ENCODE measurements around the gene TTC22.
A peak's percentile ranks its signal among the peaks of the same experiment; 100 is the strongest.
"Not testable (repeated sequence)": the region's sequence is repeated elsewhere in the genome, so short reads cannot be mapped to it uniquely, and the experiment has no call there.

TTC22 gene

GRCh38 chr1:54781023-54781723, 19.9 kb downstream of the TTC22 start:
- no peak for DNase-seq

DNA sequence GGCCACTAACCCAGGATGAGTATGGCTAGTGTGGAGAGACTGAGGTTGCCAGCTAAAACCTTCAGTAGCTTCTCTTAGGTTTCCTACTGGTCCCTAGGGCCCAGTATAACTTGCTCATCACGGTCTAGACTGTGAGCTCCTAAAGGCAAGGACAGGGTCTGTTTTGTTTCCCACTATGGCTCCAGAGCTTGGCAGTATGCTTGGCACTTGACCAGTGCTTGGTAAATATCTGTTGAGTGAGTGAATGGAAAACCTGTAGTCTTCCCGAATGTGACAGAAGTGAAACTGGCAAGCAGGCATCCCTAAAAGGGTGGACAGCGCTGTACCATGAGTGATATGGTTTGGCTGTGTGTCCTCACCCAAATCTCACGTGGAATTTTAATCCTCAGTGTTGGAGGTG, 23.7 kb downstream of the TTC22 start:
- DNase-seq, result no peak

- no peak for DNase-seq
Observed at GRCh38 chr1:54777011-54777410, 24.1 kb downstream of the TTC22 start.

DNA sequence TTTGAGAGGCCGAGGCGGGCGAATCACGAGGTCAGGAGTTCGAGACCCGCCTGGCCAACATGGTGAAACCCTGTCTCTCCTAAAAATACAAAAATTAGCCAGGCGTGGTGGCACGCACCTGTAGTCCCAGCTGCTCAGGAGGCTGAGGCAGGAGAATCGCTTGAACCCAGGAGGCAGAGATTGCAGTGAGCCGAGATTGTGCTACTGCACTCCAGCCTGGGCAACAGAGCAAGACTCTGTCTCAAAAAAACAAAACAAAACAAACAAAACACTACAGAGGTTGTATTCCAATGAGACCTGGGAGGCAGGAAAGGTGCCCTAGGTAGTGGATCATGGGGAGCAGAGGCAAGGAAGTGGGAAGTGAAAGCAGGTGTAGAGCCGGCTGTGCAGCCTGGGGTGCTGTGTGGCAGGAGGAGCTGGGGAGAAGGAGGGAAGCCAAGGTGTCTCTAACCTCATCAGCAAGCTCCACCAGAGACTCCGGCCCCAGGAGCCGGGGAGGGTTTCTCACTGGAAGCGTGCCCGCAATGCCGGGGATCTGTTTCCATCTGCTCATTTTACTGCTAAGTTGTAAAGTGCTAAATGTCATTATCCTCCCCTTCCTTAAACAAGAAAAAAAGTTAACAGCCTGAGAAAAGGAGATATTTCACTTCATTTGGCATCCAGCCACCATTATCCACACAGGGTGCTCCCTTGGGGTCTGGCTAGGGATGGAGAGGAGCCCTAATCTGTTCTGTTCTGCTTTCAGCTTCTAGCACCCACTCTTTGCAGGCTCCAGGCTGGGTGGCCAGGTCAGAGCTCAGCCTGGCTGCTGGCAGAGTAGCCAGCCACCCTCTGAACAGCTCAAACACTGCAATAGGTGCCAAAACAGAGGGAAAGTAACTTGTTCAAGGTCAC, 25.0 kb downstream of the TTC22 start:
- DNase-seq, result not testable (repeated sequence)

DNA sequence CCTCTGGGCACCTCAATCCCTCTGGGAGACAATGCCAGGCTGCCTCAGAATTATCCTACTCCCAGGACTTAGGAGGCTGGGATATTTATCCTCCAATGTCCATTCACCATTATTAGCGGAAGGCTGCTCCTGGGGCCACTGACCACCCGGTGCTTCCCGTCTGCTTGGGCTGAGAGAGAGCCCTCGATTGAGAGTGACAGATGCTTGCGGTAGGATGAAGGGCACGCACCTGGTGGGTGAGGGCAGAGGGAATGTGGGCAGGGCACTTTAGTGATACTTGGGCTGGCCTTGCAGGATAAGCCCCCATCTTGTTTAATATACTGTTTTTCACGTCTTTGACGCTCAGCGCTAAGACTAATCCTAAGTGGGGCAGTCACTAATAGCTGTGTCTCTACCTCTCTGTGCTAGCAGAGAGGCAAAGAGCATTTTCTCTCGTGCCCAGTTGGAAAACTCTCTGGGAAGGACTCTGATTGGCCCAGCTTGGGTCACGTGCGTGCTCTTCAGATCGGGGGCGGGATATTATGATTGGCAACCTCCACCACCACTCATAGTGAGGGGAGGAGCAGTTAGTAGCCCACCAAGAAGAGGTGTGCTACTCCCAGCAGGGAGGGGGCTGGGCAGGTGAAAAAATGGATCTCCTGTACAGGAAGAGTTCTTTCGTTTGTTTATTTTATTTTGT, 26.2 kb downstream of the TTC22 start:
- no peak for DNase-seq

GRCh38 chr1:54772951-54773350, 28.2 kb downstream of the TTC22 start:
- no peak for DNase-seq

DNA sequence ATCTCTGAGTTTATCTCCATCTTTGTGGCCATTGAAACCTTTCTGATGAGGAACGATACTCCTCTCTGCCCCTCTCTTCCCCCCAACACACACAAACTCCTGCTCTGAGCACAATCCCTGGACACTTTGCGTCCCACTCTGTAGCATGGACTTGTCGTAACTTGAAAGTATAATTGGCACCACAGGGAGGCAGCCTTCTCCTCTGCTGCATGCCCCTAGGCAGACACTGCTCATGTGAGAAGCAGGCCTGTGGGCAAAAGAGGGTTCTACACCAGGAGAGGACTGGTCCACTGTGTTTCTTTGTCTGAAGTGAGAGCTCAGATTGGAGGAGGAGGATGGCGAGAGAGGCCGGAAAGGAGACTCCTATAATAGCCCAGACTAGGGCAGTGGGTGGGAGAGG, 33.0 kb downstream of the TTC22 start:
- no peak for DNase-seq

GRCh38 chr1:54767526-54767925, 33.6 kb downstream of the TTC22 start:
- no peak for DNase-seq

- no peak for DNase-seq
Observed at GRCh38 chr1:54766726-54767125, 34.4 kb downstream of the TTC22 start.

- DNase-seq, result no peak
Observed at GRCh38 chr1:54764922-54765561, 36.1 kb downstream of the TTC22 start.

DNA sequence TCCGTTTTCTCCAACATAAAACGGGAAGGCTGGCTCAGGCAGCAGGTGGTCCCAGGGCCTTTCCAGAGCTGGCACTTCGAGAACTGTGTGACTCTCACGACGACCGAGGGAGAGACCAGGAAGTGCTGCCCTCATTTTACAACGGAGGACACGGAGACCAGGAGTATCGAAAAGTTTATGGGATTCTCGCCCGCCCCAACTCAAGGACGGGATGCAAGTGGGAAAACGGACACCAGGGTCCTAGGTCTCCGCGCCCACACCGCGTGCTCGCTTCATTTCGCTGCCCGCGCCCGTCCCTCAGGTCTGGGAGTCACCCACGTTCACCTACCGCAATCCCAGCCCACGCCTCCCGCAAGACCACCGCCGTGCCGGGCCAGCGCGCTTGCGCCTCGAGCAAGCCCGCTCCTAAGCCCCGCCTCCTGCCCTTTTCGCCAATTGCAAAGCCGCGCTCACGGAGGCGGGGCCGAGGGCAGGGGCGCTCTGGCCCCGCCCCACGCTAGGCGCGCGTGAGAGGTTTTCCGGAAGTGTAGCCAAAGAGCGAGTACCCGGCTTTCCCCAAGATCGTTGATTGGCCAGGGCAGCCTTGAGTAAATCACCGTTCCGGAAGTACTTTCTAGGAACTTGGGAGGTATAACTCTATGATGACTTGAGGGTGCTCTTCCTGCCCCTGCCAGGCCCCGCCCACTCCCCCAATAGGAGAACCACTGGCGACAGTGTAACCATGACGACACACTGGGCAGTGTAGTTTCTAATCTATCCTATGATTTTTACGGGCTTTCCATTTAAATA, 36.8 kb downstream of the TTC22 start, which contains the start of gene PARS2:
Gene PARS2, minus strand, starts transcription at position 391 of the 789 bp plus-strand sequence. CDS start 5,362 bp downstream, outside the sequence.
- peak; percentile 96 for DNase-seq

GRCh38 chr1:54763816-54764132, 37.3 kb downstream of the TTC22 start:
- DNase-seq, result no peak

DNA sequence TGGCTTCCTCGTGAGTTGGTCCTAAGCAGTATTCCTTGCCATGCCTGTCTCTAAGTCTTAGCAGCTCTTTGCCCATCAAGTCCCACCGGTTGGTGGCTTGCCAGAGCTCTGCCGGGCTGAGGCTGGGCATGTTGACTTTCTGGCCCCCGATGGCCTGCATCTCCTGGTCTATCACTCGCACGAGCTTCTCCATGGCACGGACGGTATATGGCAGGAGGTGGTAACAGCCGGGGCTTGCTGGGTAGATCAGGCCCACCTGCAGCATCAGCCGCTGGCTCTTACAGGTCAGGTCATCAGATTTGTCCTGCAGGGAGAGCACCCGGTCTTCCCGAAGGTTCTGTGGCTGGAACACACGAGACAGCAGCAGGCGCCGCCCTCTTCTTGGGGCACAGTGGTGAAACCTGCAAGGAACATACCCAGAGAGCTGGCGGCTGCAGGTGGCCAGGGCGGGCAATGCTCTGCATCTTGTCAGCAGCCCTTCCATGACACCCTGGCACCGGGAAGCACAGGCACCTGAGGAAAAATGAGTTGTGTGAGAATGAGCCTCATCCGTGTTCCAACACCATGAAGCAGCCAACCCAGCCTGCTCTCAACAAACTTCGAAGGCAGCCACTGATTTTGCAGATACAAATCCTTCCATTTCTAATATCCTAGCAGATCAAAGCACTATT, 42.3 kb downstream of the TTC22 start:
- no peak for DNase-seq

GRCh38 chr1:54757833-54758232, 43.3 kb downstream of the TTC22 start:
- no peak for DNase-seq

DNA sequence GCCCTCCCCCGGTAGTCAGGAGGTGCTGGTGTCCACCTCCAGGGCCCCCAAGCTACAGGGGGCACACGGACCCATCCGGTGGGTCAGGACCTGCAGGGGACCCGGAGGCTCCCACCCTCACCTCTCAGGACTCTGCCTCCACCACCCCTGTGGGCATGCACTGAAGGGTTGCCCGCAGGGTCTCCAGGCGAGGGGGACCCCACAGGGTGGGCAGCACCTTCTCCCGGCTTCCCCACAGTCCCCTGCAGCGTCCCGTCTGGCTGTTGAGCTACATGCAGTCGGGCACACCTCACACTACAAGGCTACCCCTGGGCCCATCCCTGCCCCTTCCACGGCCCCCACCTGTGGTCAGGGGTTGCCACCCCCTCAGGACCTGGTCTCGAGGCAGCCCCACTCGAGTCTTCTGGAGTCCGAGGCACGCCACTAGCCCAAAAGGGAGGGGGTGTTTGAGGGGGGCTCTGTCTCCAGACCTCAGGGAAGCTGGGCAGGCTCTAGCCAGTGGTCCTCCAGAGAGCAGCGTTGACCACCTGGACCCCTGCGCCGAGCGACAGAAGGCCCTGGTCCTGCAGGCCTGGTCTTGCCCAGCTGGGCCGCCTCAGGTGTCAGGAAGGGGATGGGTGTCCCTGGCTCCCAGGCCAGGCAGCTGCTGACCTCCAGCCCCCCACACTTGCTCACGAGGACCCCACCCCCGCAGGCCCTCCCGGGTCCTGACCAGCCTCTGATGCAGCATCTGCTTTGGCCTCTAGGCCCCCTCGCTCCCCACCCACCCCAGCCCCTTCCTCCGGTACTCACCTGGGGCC, 46.4 kb downstream of the TTC22 start:
- no peak for DNase-seq

DNA sequence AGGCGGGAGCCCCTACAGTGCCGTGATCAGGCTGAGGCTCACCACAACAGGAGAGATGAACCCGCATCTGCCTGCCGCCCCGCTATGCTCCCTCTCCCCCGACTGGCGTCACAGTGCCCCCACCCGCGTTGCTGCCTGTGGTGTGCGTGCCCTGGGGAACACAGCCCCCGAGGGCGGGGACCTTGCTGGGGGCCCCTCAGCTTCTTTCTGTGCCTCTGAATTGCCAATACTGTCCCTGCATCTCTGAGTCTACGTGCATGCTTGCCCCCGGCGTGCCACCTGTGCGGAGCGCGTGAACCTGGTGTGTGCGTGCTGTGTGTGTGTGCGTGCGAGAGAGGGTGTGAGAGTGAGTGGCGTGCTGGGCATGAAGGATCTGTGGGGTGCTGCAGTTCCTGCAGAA, 47.1 kb downstream of the TTC22 start:
- no peak for DNase-seq

DNA sequence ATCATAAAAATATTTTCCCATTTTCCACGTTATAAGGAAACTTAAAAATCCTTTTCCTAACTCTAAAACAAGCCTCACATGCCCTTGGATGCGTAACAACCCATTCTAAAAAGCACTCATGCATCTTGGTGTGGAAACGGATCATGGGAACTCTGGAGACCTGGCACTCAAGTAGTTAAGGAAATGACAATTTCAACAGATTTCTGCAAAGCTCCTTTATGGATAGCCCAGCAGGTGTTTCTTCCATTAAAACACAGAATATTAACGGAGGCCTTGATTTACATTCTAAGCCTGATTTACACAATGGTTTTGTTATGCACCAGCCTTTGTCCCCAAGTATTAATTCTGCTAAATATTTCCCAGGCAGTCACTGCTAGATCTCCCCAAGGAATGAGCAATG, 49.7 kb downstream of the TTC22 start:
- no peak for DNase-seq

GRCh38 chr1:54750596-54750995, 50.5 kb downstream of the TTC22 start:
- no peak for DNase-seq

DNA sequence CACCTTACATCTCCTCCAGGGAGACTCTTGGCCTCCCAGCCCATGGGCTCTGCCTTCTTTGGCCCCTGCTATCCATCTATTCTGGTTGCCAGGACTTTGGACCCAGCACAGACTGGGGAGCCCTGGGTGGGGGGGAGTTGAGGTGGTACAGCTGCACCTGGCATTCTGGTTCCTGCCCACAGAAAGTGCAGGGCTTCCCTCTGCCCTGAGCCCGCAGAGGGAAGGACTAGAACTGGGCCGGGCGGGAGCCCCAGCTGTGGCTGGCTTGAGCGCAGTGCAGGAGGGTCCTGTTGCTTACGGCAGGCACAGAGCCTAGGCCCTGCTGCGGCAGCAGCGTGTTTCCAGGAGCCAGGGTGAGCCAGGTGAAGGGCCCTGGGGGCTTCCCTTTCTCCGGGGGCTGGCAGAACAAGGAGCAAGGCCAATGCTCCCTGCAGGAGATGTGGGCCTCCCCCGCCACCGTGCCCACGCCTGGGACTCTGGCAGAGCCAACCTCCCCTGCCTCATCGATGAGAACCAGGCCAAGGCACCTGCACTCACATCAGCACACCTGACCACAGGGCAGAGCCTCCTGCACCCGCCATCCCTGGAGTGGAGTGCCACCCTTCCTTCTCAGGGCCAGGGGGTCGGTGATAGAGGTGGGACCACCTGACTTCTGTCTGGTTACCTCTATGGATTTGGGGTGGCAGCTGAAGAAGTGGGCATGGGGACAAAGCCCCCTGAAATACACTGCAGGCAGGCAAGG, 52.9 kb downstream of the TTC22 start:
- no peak for DNase-seq

DNA sequence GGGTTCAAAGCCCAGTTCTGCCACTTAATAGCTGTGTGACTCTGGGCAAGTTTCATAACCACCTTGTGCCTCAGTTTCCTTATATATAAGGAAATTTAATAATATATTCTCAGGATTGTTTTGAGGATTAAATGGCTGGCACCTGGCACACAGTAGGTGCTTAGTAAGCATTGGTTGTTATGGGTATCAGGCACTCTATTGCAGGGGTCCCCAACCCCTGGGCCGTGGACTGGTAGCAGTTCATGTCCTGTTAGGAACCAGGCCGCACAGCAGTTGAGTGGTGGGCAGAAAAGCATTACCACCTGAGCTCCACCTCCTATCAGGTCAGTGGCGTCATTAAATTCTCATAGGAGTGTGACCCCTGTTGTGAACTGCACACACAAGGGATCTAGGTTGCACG, 55.3 kb downstream of the TTC22 start:
- no peak for DNase-seq

Data from SIG-M5 (cell line).